GM19452 (cell line): ENCODE measurements around the gene CTNND1.

Experiments
- ATAC-seq: cut with Tn5 transposase; IDR thresholded peaks from one replicate; pipeline ENCODE4 v1.9.1; 2021; ENCODE audit not compliant: unreplicated experiment

The CTNND1 gene

DNA sequence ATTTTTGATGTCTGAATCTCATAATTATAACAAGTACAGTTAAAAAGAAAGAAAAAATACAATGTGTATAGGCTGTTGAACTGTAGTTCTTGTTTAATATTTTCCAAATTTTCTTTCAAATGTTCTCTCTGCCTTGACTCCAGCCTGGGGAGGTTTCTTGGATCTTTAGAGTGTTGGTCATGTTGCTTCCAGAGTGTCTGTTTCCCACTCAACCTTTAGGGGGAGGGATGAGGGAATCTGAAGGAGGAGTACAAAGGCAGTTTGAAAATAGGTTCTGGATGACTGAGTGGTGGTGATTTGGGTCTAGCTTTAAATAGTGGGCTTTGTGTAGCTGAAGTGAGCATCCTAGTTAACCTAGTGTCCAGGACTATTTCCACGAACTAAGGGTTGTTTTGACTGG lies 2.0 kb downstream of the CTNND1 start:
- no peak for ATAC-seq

DNA sequence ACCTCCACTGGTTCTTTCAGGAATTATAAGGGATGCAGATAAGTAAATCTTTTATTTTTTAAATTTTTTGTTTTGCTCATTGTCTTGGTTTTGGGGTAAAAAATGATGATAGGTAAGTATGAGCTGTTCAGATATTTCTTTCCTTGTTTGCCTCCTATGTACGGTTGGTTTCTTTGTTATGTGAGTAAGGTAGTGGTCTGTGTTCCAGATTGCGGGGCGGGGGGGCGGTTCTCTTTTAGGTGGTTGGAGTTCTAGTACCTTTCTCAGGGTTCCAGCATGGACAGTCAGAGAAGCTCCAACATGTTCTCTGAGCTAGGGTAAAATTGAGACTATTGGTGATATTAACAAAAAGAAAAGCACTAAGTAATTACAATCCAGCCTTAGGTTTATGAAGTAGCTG lies 2.4 kb downstream of the CTNND1 start:
- ATAC-seq: no peak

DNA sequence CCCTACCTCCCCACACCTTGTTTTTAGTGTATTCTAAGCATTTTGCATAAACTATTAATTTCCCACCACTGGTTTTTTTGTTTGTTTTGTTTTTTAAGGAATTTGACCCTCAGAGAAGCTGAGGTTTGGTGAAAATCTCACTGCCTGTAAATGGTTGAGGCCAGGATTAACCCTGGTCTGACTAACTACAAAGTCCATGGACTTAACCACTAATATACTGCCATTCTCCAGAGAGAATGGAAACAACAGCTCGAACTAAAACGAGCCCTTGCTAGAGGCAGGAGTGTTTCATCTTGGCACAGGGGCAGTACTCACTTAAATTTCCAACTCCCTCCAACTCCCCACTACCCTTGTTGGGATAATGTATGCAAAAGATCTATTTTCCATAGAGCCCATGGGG lies 3.0 kb downstream of the CTNND1 start:
- no peak for ATAC-seq

DNA sequence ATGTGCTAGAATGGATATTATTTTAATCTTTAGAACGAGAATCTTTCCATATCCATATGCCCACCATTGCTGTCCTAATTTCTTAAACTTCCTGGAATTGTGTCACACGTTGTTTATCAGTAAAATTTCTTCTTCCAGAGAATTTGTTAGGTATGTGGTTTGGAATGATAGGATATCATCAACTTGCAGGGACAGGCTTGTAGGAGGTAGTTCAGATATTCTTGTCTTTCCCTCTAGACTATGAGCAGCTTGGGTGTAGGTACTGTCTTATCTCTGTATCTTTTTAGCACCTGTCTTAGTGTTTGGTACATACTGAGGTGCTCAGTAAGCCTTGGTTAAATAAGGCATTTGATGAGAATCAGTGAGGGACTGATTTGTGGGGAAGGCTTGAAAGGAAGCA lies 3.4 kb downstream of the CTNND1 start:
- no peak for ATAC-seq

DNA sequence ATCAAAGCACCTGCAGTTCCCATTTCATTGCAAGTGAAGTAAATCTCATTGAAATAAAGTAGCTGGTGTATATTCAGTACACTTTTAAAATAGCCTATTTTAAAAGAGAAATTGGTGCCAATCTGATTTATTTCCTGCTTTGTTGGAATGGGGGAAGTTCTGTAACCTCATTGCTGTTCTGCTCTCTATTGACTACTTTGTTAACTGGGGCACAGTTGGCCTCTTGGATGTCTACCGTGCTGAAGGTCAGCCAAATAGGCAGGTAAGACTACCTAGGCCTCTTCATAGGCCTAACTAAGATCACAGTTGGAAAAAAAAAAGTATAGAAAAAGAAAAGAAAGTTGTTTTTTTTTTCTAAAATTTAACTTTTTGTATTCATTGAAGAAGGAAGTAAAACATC lies 9.2 kb downstream of the CTNND1 start:
- no peak for ATAC-seq

DNA sequence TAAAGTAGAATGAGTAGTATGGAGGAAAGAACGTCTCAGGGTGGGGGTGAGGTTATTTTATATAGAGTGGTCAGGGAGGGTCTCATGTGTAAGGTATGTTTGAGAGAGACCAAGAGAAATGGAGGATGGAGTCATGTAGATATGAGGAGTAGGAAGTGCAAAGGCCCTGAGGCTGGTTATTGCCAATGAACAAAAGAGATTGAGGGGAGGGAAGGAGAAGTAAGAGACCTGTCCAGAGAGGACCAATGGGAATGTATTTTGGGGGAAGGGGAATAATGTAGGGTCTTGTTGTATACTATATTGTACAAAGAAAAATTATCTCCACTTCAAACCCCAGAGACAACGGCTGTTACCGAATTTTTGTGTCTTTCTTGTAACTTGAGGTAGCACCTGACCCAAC lies 9.8 kb downstream of the CTNND1 start:
- ATAC-seq: no peak

DNA sequence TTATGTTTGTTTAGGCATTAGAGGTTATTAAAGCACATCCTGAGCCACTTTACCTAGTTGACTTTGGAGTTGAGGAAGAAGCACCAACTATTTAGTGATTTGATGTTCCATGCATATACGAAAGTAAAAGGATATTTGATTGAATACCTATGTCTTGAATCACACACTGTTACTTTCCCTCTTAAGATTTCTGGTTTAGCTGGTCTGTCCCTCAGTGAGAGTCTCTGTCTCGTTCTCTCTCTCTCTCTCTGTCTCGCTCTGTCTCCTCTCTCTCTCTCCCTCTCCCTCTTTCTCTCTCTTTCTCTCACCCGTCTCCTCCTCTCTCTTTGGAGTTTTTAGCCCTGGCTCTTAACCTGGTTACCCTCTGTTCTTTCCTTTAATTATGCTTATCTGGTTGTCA lies 11.0 kb downstream of the CTNND1 start:
- ATAC-seq: no peak

DNA sequence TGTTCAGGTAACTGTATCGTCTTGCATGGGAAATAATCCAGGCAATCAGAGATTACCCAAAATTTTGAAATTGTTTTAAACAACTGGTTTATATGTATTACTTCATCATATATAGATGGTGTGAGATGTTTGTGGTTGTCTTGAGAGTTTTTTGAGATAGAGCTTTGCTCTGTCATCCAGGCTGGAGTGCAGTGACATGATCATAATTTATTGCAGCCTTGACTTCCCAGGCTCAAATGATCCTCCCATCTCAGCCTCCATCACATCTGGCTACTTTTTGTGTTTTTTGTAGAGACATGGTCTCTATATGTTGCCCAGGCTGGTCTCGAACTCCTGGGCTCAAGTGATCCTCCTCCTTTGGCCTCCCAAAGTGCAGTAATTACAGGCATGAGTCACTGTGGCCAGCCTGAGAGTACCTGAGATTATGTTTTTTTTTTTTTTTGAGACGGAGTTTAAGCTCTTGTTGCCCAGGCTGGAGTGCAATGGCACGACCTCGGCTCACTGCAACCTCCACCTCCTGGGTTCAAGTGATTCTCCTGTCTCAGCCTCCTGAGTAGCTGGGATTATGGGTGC lies 11.5 kb downstream of the CTNND1 start:
- ATAC-seq: no peak

DNA sequence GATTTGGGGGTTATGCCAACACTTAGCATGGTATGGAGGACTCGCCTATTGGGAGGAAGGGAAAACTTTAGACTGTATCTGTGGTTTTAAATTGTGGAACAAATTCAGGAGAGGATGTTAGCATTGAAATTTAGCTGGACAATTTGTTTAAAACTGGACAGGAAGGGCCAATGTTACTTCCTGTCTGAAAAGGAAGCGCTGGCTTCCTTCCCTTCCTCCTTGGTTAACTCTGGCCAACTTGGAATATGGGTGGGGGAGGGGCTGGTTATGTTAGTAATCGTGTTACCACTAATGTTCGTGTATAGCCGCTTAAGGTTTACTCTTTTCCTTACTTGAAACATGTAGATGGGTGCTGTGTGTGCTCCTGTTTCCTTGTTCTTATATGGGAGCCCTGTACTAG lies 13.9 kb downstream of the CTNND1 start:
- ATAC-seq: no peak

DNA sequence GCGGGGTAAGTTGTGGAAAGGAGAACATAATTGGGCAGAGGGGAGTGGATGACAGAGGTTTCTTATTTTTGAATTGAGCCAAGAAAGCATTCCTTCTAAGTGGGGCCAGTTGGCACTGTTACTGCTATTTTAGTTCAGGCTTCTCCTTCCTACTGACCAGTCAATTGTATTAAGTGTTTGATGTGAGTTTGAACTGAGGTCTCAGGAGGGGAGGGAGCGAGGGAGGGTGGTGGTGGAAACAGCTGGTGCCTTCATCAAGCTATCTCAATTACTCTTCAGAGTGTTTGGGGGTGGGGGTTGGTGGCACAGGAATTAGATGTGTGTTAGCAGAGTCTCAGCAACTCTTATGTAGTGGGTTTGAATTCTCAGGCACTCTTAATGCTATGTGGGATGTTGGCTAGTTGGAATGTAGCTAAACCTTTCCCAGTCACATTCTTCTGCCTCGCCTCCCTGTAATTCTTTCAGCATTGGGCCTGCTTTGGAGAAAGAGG lies 14.5 kb downstream of the CTNND1 start:
- ATAC-seq: no peak

DNA sequence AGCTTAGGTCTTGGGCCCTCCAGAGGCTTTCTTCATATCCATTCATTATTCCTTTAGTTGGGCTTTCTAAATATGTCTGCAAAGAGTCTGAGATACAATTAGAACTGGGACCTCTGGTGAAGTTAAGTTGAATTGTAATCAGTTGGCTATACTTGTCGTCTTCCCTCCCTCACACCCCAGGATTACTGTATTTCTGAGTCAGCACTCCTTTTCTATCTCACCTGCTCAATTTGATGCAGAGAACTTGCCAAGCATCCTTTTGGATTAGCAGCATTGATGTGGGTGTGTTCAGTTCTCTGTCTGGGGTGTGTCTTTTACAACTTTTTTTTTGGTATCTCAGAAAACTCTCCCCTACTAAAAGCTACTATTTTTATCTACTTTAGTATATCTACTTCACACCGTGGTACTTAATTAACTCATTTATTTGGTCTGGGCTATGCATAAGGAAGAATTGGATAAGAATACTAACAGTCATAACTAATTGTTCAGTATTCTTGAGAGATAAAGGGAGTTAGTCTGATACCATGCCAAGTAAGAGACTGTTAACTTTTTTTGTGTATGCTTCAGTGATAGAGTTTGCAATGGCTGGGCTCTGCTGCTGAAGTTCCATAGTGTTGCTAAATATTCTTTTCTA lies 15.1 kb downstream of the CTNND1 start:
- no peak for ATAC-seq

DNA sequence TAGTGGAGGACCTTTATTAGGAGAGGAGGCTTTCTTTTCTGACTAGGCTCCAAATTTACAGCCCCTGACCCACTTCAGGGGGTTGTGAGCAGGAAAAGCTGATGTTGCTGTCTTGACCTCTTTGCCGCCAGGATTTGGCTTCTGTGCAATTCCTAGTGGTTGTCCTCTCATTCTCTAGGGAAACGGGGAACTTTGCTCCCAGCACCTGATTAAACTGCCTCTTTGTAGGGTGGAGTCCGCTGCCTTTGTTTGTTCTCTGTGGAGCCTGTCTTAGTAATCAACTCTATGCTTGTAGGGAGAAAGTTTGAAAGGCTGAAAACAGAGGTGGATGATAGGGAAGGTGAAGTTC lies 16.3 kb downstream of the CTNND1 start:
- no peak for ATAC-seq

DNA sequence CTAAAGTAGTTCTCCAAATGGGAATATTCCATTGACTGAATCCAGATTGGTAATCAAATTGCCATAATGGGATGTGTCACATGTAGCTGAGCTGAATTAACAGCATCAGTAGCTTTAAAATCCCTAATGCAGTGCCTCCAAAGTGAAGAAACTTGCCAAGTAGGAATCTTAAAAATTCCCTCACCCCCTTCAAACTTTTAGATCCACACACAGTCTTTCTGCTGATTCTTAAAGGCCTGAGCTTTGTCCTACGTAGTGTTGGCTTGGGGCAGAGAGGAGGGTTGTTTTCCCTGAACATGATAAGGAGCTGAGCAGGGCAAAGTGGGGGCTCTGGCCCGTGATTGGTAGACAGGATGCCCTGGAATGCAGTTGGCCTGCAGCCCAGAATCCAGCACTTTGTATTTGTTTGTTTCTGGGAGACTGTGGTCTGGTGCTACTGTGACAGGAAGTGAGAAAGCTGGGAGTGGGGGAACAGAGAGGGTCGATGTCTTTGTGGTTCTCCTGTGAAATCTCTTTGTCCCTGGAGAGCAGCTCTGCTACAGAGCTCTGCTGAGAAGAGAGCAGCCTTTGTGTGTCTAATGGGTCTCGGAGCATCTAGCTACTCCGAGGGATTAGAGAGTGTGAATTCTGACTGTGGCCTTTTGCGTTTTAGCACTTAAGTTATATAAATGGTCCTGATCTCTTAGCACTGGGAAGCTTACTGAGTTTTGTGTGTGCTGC lies 16.9 kb downstream of the CTNND1 start:
- no peak for ATAC-seq

DNA sequence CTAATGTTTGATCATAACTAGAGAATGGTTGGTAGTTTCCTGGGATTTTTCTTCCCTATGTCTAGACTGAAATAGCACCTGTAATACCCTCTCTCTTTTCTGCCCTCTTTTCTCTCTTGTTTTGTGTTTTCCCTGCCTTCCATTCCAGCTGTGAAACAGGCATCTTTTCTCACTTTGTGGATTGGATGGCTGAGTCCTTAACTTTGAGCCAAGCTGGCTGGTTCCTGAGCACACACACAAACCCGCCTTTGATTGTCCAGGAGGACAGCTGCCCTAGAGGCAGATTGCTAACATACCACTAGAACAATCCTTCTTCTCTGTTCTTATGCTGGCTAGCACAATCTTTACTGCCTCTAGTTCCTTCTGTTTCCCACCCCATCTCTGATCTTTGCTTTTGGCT lies 17.7 kb downstream of the CTNND1 start:
- no peak for ATAC-seq

DNA sequence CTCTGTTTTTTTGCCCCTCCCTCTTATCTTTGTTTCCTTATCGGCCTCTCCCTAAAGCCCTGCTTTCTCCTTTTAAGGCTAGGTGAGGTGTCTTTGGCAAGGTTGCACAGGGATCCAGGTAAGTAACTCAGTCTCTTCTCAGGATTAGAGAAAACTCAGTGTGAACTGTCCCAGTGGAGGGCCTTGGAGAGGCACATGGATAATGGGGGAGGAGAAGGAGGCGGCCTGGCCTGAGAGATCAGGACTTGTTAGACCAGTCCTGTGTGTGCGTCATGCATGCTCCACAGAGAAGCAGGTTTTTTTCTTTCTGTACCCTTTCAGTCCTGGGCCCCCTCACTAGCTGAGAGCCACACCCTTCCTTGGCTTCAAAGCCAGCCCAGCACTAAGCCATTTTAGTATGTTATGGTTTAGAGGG lies 19.9 kb downstream of the CTNND1 start:
- ATAC-seq: no peak

DNA sequence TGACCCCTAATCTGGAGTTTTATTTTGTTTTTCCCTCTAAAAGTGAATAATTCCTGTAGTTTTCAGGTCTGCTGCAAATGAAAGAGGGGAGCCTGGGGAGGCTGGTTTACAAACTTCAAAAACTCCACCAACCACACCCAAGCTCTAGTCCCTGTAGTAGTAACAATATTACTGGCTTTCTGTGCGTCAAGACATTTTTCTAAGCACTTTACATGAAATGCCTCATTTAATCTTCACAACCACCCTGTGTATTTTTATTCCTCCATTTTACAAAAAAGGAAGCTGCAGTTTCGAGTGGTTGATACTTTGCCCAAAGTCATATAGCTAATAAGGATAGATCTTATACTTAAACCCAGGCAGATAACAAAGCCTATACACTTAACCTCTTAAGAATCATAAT lies 23.5 kb downstream of the CTNND1 start:
- no peak for ATAC-seq

DNA sequence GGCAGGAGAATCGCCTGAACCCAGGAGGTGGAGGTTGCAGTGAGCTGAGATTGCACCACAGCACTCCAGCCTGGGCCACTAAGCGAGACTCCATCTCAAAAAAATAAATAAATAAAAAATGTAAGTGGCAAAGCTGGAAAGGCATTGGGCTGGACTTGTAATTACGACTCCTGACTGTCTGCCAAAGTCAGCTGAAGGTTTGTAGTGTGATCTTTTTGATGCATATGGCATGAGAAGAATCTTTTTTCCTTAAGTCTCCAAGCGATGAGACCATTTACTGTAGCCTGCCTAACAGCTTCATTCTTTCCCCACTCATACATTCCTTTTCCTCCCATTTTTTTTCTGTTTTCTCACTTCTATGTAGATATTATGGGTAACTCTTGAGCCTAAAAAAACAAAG lies 24.8 kb downstream of the CTNND1 start:
- ATAC-seq: no peak

DNA sequence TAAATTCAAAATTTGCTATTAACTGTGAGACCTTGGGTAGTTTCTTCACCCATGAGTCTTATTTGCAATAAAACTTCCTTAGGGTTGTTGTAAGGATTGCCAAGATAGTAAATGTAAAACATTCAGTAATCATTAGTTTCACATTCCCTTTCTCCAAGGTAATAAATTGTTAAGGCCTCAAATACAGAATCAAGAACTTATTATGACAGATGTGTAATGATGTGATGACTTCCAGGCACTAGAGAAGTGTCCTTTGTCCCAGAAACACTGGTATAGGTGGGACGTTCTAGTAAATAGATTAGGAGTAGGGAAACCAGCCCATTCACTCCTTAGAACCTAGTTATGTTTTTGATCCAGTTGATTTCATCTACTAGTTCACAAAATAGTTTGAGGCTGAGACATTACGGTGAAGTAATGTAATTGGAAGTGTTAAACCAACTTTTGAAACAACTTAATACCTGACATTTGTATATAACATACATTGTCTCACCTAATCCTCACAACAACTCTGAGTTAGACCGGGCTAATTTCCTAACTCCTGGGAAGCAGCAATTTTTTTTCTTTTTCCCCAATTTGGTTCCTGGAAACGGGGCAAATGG lies 25.5 kb downstream of the CTNND1 start:
- ATAC-seq: no peak

DNA sequence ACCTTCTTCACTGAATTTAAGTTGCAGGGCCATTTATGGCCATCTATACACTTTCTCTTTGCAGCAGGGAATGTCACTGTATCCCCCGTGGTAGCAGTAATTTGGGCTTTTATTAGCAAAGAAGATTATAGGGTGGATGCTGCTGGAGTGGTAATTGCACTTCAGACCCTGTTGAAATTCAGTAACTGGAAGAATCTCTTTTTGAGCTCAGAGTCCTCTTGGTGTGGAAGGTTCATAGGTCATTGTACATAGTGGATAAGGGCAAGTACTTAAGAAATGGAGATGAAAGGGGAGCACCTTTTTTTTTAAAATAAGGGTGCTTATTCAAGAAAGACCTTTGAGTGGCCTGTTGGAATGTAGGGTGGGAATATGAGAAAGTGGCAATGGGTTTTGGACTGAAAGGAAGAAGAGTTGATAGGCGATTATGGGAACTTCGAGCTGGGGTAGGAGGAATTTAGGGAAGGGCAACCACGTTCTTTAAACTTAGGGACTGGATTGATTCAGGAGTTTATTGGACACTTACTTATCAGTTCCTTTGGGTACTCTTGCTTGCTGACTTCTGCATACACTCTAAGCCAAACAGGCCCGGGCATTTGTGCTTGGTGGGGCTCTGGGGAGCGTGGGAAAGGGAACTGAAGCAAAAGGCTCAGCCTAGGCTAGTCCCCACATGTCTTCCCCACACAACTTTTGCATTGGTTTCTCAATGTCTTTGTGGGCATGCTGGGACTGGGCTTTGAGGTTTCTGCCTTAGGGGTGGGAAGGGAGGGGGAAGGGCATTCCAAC lies 26.5 kb downstream of the CTNND1 start:
- ATAC-seq: no peak

DNA sequence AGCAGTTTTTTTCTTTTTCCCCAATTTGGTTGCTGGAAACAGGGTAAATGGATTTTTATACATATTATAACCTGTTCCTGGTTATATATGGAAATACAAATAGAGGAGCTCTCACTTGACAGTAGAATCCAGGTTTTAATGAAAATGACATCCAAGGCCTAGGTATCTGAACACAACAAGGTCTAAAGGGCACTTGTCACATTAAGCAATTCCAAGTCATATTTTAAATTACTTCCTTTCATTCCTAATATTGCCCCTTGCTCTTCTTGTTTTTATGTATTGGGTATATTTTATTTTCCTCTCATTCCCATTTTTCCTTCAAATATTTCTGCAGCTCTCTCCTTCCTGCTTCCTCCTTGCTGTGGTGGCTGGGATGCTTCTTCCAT lies 27.1 kb downstream of the CTNND1 start:
- ATAC-seq: no peak

DNA sequence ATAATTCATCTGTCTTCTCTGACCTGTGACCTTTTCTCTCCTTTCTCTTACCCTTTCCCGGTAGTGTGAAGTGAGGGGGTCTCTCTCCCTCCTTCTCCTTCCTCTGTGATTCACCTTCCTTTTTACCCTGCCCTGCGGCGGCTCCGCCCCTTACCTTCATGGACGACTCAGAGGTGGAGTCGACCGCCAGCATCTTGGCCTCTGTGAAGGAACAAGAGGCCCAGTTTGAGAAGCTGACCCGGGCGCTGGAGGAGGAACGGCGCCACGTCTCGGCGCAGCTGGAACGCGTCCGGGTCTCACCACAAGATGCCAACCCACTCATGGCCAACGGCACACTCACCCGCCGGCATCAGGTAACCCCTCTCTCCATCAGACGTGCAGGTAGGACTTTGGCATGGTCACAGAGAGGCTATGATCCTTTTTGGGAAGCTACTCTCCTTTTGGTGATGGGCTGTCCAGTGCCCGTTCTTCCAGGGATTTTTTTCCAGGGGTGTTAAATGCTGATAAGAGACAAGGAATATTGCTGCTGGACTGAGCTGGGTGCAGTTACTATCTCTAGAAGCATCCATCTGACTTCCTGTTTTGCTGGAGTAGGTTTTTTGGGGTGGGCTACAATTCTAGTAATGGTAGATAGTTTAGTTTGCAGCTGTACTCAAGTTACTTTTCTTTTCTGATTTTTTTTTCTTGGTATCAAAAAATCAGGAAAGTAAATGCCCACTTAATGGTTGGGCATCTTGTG lies 29.9 kb downstream of the CTNND1 start:
- ATAC-seq: peak; percentile 4
